GM19438 (cell line): ENCODE data around the gene CHL1.

ENCODE experiments used
- ATAC-seq: cut with Tn5 transposase; IDR thresholded peaks from one replicate; pipeline ENCODE4 v1.9.1; 2021; ENCODE audit warnings: low read depth; ENCODE audit not compliant: unreplicated experiment

CHL1 gene

GRCh38 chr3:394775-395174 lies 198.2 kb downstream of the CHL1 start:
- no peak for ATAC-seq

- ATAC-seq, result no peak
Observed at GRCh38 chr3:396293-396692, 199.7 kb downstream of the CHL1 start.

GRCh38 chr3:399647-400046 lies 203.1 kb downstream of the CHL1 start:
- no peak for ATAC-seq

GRCh38 chr3:403826-404225 lies 207.3 kb downstream of the CHL1 start:
- no peak for ATAC-seq

- ATAC-seq, result no peak
Observed at GRCh38 chr3:409011-409410, 212.4 kb downstream of the CHL1 start.

GRCh38 chr3:411226-411625 lies 214.7 kb downstream of the CHL1 start:
- ATAC-seq, result no peak

- ATAC-seq, result no peak
Observed at GRCh38 chr3:414063-414462, 217.5 kb downstream of the CHL1 start.

GRCh38 chr3:418239-418929 lies 221.8 kb downstream of the CHL1 start:
- no peak for ATAC-seq

GRCh38 chr3:420584-420983 lies 224.0 kb downstream of the CHL1 start:
- peak; percentile 74 for ATAC-seq

- ATAC-seq, result no peak
Observed at GRCh38 chr3:425079-425478, 228.5 kb downstream of the CHL1 start.

- ATAC-seq, result no peak
Observed at GRCh38 chr3:426072-426471, 229.5 kb downstream of the CHL1 start.

GRCh38 chr3:427128-427527 lies 230.6 kb downstream of the CHL1 start:
- no peak for ATAC-seq

- ATAC-seq, result no peak
Observed at GRCh38 chr3:430186-430585, 233.6 kb downstream of the CHL1 start.

- no peak for ATAC-seq
Observed at GRCh38 chr3:435161-435560, 238.6 kb downstream of the CHL1 start.

- no peak for ATAC-seq
Observed at GRCh38 chr3:436053-436452, 239.5 kb downstream of the CHL1 start.

GRCh38 chr3:440826-441225 lies 244.3 kb downstream of the CHL1 start:
- no peak for ATAC-seq

GRCh38 chr3:445960-446359 lies 249.4 kb downstream of the CHL1 start:
- no peak for ATAC-seq

- no peak for ATAC-seq
Observed at GRCh38 chr3:447671-448070, 251.1 kb downstream of the CHL1 start.

- no peak for ATAC-seq
Observed at GRCh38 chr3:449711-450110, 253.1 kb downstream of the CHL1 start.

GRCh38 chr3:452221-452620 lies 255.7 kb downstream of the CHL1 start:
- ATAC-seq, result no peak

- no peak for ATAC-seq
Observed at GRCh38 chr3:453106-453505, 256.5 kb downstream of the CHL1 start.

GRCh38 chr3:454986-455385 lies 258.4 kb downstream of the CHL1 start:
- no peak for ATAC-seq

- no peak for ATAC-seq
Observed at GRCh38 chr3:458124-458523, 261.6 kb downstream of the CHL1 start.
